Osteoblast (primary cell): ENCODE data around the gene TRAPPC8. TPM values are rescaled to one million over a fixed set of nuclear protein-coding genes. Genes with fewer than 3 reads are reported as not detected.
"Not testable (repeated sequence)": the region's sequence is repeated elsewhere in the genome, so short reads cannot be mapped to it uniquely, and the experiment has no call there.

Experiments
- DNase-seq: peaks from one replicate; pipeline ENCODE4 v3.0.0; 2011; ENCODE audit warnings: low spot score, mixed read lengths; ENCODE audit not compliant: insufficient read length; ENCODE audit errors: missing footprints
- H2AFZ ChIP-seq: 2 replicates; pipeline ENCODE4 v1.6.0; 2011; ENCODE audit warnings: mild to moderate bottlenecking, low read length
- H3K27ac ChIP-seq: 2 replicates; pipeline ENCODE4 v1.5.1; 2011; ENCODE audit warnings: mild to moderate bottlenecking, low read depth, low read length, moderate library complexity
- H3K27me3 ChIP-seq: 2 replicates; pipeline ENCODE4 v1.6.0; 2012; ENCODE audit warnings: mild to moderate bottlenecking, control low read depth, inconsistent platforms, low read length, moderate library complexity; ENCODE audit not compliant: insufficient read depth
- H3K36me3 ChIP-seq: 2 replicates; pipeline ENCODE4 v1.5.1; 2011; ENCODE audit warnings: mild to moderate bottlenecking, low read length, control low read depth, moderate library complexity; ENCODE audit not compliant: insufficient read depth
- H3K4me1 ChIP-seq: 2 replicates; pipeline ENCODE4 v1.5.1; 2011; ENCODE audit warnings: mild to moderate bottlenecking, low read length, control low read depth, moderate library complexity; ENCODE audit not compliant: insufficient read depth
- H3K4me2 ChIP-seq: 2 replicates; pipeline ENCODE4 v1.6.0; 2011; ENCODE audit warnings: mild to moderate bottlenecking, low read length; ENCODE audit not compliant: insufficient read depth
- H3K4me3 ChIP-seq: fragments of 200-600 bp; sonication (generic); 3 replicates; pipeline ENCODE4 v1.5.1; 2012; ENCODE audit warnings: mild to moderate bottlenecking, low read length, inconsistent platforms; ENCODE audit not compliant: insufficient read depth
- H3K79me2 ChIP-seq: 2 replicates; pipeline ENCODE4 v1.6.0; 2012; ENCODE audit warnings: mild to moderate bottlenecking, low read length, control low read depth, inconsistent platforms; ENCODE audit not compliant: insufficient read depth
- H3K9me3 ChIP-seq: 2 replicates; pipeline ENCODE4 v1.5.1; 2011; ENCODE audit warnings: low read depth, low read length, control low read depth
- H4K20me1 ChIP-seq: 2 replicates; pipeline ENCODE4 v1.6.0; 2012; ENCODE audit warnings: mild to moderate bottlenecking, low read length, control low read depth; ENCODE audit not compliant: insufficient read depth
- total RNA-seq: library from RNA; depleted of rRNA; stranded (reverse); fragments of >200 nt; gene quantifications from 2 replicates; pipeline ENCODE4 v1.2.3, GENCODE V29; 2012
- TF ChIP-seq, protein P1 (sequence below): IDR thresholded peaks from 2 replicates; pipeline ENCODE4 v1.5.1; 2011; ENCODE audit warnings: mild to moderate bottlenecking, low read depth, low read length, moderate library complexity; ENCODE audit errors: extremely low read depth

The TRAPPC8 gene
- total RNA-seq, 1 donor, result 47.0 TPM

- Histone ChIP-seq H3K4me2 (no peak overlapping the region), H3K27me3 (no peaks in the 10 kb centered on the region), H4K20me1 (no peaks in the 10 kb centered on the region), H3K4me3 (no peak overlapping the region), H3K9me3 (no peaks in the 10 kb centered on the region), H3K79me2 (no peaks in the 10 kb centered on the region), H3K27ac (no peak overlapping the region), H3K4me1 (no peaks in the 10 kb centered on the region), H3K36me3 (no peaks in the 10 kb centered on the region), H2AFZ (no peak overlapping the region)
- DNase-seq, result no peak
- TF ChIP-seq, protein P1, sequence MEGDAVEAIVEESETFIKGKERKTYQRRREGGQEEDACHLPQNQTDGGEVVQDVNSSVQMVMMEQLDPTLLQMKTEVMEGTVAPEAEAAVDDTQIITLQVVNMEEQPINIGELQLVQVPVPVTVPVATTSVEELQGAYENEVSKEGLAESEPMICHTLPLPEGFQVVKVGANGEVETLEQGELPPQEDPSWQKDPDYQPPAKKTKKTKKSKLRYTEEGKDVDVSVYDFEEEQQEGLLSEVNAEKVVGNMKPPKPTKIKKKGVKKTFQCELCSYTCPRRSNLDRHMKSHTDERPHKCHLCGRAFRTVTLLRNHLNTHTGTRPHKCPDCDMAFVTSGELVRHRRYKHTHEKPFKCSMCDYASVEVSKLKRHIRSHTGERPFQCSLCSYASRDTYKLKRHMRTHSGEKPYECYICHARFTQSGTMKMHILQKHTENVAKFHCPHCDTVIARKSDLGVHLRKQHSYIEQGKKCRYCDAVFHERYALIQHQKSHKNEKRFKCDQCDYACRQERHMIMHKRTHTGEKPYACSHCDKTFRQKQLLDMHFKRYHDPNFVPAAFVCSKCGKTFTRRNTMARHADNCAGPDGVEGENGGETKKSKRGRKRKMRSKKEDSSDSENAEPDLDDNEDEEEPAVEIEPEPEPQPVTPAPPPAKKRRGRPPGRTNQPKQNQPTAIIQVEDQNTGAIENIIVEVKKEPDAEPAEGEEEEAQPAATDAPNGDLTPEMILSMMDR, result no peak
Measured at GRCh38 chr18:31952223-31952622, 9.3 kb upstream of the TRAPPC8 start.

- H3K79me2 ChIP-seq, result no peaks in the 10 kb centered on the region
- H3K4me2 ChIP-seq, result no peak overlapping the region
- H3K27me3 ChIP-seq, result no peaks in the 10 kb centered on the region
- no peaks in the 10 kb centered on the region for H3K9me3 ChIP-seq
- H3K36me3 ChIP-seq, result no peaks in the 10 kb centered on the region
- TF ChIP-seq, protein P1, result no peak
- H4K20me1 ChIP-seq, result no peaks in the 10 kb centered on the region
- DNase-seq, result no peak
- no peak overlapping the region for H3K4me3 ChIP-seq
- H2AFZ ChIP-seq, result no peak overlapping the region
- no peak overlapping the region for H3K27ac ChIP-seq
- no peaks in the 10 kb centered on the region for H3K4me1 ChIP-seq
Measured at GRCh38 chr18:31950583-31950982, 7.7 kb upstream of the TRAPPC8 start.

DNA sequence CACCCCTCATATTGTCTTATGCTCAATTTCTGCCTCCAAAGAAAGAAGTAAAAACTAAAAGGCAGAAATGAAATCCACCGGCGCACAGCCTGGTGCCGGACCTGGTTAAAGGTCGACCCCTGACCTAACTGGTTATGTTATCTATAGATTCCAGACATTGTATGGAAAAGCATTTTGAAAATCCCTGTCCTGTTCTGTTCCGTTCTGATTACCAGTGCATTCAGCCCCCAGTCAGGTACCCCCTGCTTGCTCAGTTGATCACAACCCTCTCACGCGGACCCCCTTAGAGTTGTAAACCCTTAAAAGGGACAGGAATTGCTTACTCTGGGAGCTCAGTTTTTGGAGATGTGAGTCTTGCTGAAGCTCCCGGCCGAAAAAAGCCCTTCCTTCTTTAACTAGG, 5.4 kb upstream of the TRAPPC8 start:
- not testable (repeated sequence) for H3K27me3 ChIP-seq, H3K4me3 ChIP-seq, DNase-seq, H3K36me3 ChIP-seq, H3K9me3 ChIP-seq, H3K4me2 ChIP-seq, H3K79me2 ChIP-seq, H3K27ac ChIP-seq, H2AFZ ChIP-seq, H4K20me1 ChIP-seq
- H3K4me1 ChIP-seq, result peaks cover 12% of the 10 kb centered on the region

DNA sequence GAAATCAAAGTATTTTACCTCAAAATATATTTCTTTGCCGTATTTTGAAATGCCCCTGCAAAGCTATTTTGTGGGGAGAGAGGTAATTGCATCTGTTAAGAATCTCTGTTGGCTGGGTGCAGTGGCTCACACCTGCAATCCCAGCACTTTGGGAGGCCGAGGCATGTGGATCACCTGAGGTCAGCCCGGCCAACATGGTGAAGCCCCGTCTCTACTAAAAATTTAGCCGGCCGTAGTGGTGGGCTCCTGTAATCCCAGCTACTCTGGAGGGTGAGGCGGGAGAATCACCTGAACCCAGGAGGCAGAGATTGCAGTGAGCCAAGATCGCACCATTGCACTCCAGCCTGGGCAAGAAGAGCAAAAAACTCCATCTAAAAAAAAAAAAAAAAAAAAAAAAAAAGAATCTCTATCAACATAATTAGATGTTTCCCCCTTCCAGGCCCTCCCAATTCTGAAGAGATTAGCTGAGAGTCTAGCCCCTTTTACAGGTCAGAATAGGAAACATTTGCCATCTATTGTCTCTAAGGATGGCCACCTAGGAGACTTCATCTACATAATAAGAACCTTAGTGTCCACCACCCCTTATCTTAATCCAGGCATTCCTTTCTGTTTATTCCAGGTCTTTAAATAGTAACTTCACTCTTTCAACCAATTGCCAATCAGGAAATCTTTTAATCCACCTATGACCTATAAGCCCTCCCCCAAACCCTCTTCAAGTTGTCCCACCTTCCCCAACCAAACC, 3.5 kb upstream of the TRAPPC8 start:
- H3K27ac ChIP-seq, result no peak overlapping the region
- no peaks in the 10 kb centered on the region for H3K27me3 ChIP-seq
- H2AFZ ChIP-seq, result no peak overlapping the region
- H3K9me3 ChIP-seq, result no peaks in the 10 kb centered on the region
- no peak overlapping the region for H3K4me3 ChIP-seq
- H3K36me3 ChIP-seq, result no peaks in the 10 kb centered on the region
- no peak overlapping the region for H3K4me2 ChIP-seq
- peaks cover 19% of the 10 kb centered on the region for H3K4me1 ChIP-seq
- TF ChIP-seq, protein P1, result no peak
- no peaks in the 10 kb centered on the region for H4K20me1 ChIP-seq
- no peak for DNase-seq
- peaks cover 11% of the 10 kb centered on the region for H3K79me2 ChIP-seq
